ENCODE data around the gene DDR1.
"Not testable (repeated sequence)": the region's sequence is repeated elsewhere in the genome, so short reads cannot be mapped to it uniquely, and the experiment has no call there.

The DDR1 gene

GRCh38 chr6:30922447-30922852 lies 38.1 kb downstream of the DDR1 start:
- no peak for DNase-seq

- not testable (repeated sequence) for DNase-seq
Observed at GRCh38 chr6:30924040-30924627, 39.8 kb downstream of the DDR1 start.

- DNase-seq: no peak
Observed at GRCh38 chr6:30926644-30927043, 42.3 kb downstream of the DDR1 start.

GRCh38 chr6:30927080-30927479 lies 42.8 kb downstream of the DDR1 start:
- not testable (repeated sequence) for DNase-seq

- no peak for DNase-seq
Observed at GRCh38 chr6:30928677-30929076, 44.4 kb downstream of the DDR1 start.

- no peak for DNase-seq
Observed at GRCh38 chr6:30930506-30930905, 46.2 kb downstream of the DDR1 start.

- DNase-seq: no peak
Observed at GRCh38 chr6:30931272-30931671, 47.0 kb downstream of the DDR1 start.

GRCh38 chr6:30931969-30932645 lies 47.8 kb downstream of the DDR1 start, which contains the start of gene SFTA2:
TSS of gene SFTA2 (minus strand) at chr6:30932170. CDS start at chr6:30932096, 74 bp downstream.
- no peak for DNase-seq

- no peak for DNase-seq
Observed at GRCh38 chr6:30932665-30933365, 48.5 kb downstream of the DDR1 start.

- DNase-seq: no peak
Observed at GRCh38 chr6:30935018-30935417, 50.7 kb downstream of the DDR1 start.

GRCh38 chr6:30937265-30937664 lies 52.9 kb downstream of the DDR1 start:
- DNase-seq: no peak

GRCh38 chr6:30938730-30939129 lies 54.4 kb downstream of the DDR1 start:
- no peak for DNase-seq

GRCh38 chr6:30939473-30939872 lies 55.2 kb downstream of the DDR1 start:
- no peak for DNase-seq

GRCh38 chr6:30940361-30940986 lies 56.2 kb downstream of the DDR1 start, which contains the start of gene MUCL3:
TSS of gene MUCL3 (plus strand) at chr6:30940973. CDS start at chr6:30941000, 27 bp downstream.
- no peak for DNase-seq

- DNase-seq: no peak
Observed at GRCh38 chr6:30942338-30943060, 58.2 kb downstream of the DDR1 start.

GRCh38 chr6:30944051-30944450 lies 59.7 kb downstream of the DDR1 start:
- no peak for DNase-seq

GRCh38 chr6:30945281-30945680 lies 61.0 kb downstream of the DDR1 start:
- DNase-seq: no peak

GRCh38 chr6:30947231-30947630 lies 62.9 kb downstream of the DDR1 start:
- no peak for DNase-seq

GRCh38 chr6:30948811-30949210 lies 64.5 kb downstream of the DDR1 start:
- DNase-seq: no peak
